Measurements from ENCODE around the gene RHNO1.

Gene RHNO1

GRCh38 chr12:2902272-2902880 lies 25.4 kb downstream of the RHNO1 start:
- peak; percentile 89 for DNase-seq (ENCODE audit: low spot score)

- no peak for DNase-seq (ENCODE audit: low spot score)
These were observed 27.2 kb downstream of the RHNO1 start for GRCh38 chr12:2904260-2904659.

DNA sequence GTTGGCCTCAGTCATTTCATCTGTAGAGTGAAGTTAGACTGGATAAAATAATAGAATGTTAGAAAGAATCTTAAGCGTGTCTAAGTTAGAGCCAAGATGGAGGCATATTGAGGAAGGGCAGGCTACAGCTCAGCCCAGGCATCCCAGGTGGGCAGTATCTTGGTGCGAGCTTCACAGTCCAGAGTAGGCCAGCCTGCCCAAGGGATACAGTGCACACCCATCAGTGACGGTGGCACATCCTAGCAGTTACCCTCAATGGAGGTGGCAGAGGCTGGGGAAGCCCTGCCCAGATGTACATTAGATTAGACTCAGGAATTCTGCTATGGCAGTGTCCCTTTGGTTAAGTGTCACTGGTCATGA lies 35.2 kb downstream of the RHNO1 start:
- no peak for DNase-seq (ENCODE audit: low spot score)

- no peak for DNase-seq (ENCODE audit: low spot score)
These were observed 42.2 kb downstream of the RHNO1 start for GRCh38 chr12:2919249-2919648.

DNA sequence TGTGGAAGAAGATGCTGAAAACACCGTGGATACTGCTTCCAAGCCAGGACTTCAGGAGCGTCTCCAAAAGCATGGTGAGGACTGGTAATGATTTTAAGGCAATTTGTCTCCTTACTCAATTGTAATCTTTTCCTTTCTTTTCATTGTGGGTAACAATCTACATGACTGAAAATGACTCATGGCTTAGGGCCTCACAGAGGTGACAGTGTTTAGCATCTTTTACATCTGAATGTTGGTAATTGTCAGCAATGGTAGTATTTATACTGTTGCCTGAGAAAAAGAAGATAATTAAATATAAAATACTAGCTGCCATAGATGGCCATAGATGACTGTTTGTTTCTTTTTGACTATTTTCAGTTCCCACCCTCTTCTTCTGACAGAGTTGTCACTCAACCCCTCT lies 45.3 kb downstream of the RHNO1 start:
- DNase-seq (ENCODE audit: low spot score) = no peak

GRCh38 chr12:2923057-2923456 lies 46.0 kb downstream of the RHNO1 start:
- no peak for DNase-seq (ENCODE audit: low spot score)

DNA sequence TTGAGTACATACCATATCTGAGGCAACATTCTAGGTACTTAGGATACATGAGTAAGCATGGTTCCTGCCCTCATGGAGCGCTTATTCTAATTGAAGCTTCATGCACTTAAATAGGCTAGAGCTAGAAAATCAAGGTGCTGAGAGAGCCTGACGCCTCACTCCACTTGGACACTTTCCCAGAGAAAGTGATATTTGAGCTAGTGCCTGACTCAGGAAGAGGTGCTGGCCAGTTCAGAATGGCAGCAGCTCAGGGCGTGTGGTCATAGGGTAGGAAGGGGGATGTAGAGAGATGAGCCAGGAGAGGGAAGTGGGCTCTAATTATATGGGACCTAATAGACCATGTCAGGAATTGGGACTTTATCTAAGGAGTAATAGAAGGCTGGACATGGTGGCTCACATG lies 47.0 kb downstream of the RHNO1 start:
- no peak for DNase-seq (ENCODE audit: low spot score)

- DNase-seq (ENCODE audit: low spot score) = no peak
These were observed 48.4 kb downstream of the RHNO1 start for GRCh38 chr12:2925322-2925995.

DNA sequence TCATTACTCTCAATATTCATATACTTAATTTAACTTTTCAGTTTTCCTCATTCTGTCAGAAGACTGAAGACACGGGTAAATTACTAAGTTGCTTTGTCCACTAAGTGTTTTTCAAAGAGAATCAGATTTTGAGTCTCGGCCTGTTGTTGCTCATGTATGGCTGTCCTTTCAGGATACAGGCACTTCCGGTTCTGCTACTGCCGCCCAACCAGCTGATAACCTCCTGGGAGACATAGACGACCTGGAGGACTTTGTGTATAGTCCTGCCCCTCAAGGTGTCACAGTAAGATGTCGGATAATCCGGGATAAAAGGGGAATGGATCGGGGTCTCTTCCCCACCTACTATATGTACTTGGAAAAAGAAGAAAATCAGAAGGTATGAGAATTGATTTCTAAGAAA lies 53.8 kb downstream of the RHNO1 start:
- no peak for DNase-seq (ENCODE audit: low spot score)

GRCh38 chr12:2933586-2933985 lies 56.6 kb downstream of the RHNO1 start:
- no peak for DNase-seq (ENCODE audit: low spot score)

- DNase-seq (ENCODE audit: low spot score) = no peak
These were observed 57.3 kb downstream of the RHNO1 start for GRCh38 chr12:2934371-2934770.

- no peak for DNase-seq (ENCODE audit: low spot score)
These were observed 59.3 kb downstream of the RHNO1 start for GRCh38 chr12:2936301-2936700.

DNA sequence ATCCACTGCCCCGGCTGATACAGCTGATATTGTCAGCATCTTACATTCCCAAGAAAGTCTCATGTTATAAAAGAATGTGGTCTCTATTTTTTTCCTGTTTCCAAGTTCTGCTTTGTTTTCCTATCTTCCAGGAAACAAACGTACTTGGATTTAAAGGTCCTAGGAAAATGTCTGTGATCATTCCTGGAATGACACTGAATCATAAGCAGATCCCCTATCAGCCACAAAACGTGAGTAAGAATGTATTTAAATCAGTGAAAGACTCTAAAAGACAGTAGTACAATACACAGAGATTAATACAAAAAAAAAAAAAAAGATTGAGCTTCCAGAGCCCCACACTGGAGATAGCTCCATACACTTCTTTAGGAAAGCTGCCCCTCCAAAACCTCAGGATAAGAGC lies 60.5 kb downstream of the RHNO1 start:
- no peak for DNase-seq (ENCODE audit: low spot score)

Data from Ammon's horn (tissue), 1 donor.